Dedifferentiated amniotic fluid mesenchymal stem cell (primary cell): ENCODE results near the gene LRMDA.

Source experiments
- DNase-seq: peaks from one replicate; pipeline ENCODE4 v3.0.0-alpha.2; 2016; ENCODE audit errors: extremely low spot score

Gene LRMDA

DNA sequence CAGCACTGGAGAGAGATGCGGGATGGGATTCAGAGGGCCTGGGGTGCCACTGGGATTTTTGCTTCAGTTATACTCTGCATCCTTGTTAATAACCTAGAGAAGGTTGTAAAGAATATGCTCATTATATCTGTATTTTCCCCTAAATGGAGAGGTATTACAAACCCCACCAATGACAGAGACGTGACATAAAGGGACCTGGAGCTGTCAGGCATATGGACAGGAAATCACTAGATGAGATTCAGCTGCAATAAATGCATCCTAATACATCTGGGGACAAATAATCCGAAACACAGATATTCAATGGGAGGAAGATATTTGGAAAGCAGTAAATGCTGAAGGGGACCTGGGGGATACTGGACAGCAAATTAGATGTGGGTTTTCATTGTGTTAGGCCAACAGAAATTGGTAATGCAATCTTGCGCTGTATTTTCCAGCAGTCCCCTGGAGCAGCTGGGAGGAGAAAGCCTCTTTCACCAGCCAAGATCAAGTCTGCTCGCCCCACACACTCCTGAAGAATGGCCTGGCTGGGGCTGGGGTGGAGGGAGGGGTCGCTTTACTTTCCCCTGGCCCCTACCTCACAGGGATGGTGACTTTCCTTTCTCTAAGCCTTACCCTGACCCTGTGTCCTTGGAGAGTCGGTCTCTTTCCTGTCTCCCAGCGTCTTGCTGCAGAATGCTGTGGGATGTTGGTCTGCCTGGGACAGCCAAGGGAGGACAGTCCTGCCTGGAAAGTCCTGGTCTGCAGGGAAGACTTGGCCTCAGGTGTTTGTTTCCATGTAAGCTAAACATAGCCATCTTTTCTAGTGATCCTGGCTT is 653.8 kb downstream of the LRMDA start:
- no peak for DNase-seq

DNA sequence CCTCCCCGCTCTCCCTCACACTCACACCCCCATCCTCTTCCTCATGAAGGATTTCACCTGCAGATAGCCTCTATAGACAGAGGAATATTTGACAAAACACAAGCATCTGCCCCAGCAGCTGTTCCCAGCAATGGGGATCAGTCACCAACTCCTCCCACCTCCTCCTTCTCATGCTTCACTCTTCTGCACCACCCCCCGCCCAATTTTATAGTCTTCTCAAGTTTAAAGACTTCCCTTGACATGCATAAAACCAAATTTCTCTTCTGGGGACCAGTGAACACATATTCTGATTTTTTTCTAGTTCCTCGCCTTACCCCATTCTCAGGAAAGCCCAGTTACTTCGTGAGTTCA is 654.4 kb downstream of the LRMDA start:
- DNase-seq: no peak

DNA sequence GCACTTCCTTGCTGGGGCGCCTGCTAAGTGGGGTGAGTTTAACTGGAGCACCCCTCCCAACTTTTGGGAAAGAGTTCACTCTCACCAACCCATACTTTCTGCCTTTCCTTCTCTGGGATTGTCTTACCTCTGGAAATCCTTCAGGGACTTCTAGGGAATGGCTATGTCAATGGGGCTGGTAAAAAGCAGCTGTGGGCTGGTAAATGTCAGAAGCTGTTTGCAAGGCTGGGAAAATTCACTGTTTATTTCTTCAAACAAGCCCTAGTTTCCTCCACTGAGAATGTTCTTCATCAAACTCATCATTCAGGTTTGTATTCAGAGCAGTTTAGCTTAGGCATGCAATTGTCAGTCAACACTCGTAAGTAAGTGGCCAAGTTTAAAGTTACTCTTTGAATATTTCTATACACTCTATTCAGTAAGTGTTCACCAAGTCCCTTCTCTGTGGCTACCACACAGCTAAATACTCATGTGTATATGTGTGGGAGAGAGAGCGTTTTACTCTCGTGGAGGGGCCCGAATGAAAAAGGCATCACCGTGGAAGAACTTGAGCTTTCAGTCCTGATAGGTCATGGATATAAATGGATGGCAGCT is 654.8 kb downstream of the LRMDA start:
- no peak for DNase-seq

DNA sequence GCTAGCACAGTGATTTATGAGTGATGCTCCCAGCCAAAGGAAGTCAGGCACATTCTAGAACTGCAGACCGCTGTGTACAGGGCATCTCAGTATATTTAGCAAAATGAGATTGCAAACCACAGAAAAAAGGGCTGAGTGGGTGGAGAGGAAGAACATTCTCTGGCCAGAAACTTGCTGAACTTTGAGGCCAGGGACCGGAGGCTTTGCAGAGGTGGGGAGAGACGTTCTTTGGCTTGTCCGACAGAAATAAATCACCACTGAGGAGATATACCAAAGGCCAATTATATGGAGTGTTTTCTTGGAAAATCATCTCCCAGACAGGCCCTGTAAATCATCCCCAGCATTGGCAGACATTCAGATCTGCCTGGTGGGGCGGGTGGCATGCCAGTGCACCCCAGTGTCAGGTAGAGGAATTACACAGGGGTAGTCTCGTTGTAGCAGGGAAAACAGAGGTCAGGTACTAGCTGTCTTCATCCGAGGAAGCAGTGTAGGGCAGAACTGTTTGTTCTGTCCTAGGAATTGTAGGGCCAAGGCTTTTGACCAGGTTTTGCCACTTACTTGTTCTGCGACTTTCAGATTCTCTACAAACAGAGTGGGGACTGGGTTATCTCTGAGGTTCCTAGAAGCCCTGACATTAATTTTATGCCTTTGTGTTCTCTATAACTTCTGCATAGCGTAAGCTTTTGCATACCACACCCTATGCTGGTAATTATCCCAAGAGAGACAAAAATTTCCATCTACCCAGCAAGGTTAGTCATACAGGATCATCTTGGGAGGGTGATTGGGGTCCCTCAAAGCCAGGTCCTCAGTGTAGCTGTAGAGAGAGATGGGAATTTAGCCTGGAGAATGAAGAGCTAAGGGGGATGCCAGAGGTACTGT is 655.6 kb downstream of the LRMDA start:
- no peak for DNase-seq

DNA sequence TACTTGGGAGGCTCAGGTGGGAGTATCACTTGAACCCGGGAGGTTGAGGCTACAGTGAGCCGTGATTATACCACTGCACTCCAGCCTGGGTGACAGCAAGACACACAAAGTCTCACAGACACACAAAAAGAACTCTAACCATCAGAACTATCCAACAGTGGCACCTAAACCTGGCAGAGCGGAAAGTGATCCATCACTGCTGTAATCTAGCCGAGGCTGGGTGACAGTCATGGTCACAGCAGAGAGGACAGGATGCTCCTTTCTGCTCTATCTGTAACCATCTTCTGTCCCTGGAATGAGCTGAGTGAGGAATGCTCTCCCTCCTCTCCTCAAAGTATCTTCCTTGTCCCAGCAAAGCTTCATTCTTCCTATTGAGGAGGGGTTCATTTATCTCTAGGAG is 656.6 kb downstream of the LRMDA start:
- no peak for DNase-seq

DNA sequence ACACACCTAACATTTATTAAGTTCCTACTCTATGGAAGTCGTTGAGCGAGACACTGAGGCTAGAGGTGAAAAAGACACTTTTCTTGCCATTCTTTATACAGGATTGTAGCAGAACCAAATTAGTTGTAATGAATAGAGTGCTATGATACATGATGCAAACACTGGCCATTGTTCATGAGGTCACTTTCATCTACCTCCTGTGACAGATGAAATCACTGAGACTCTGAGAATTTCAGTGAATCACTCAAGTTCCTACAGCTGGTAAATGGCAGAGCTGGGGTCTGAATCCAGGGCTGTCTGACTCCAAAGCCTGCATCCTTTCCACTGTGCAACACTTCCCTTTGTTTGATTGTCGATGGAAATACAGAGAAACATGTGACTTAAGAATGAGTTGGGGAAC is 657.6 kb downstream of the LRMDA start:
- DNase-seq: no peak

DNA sequence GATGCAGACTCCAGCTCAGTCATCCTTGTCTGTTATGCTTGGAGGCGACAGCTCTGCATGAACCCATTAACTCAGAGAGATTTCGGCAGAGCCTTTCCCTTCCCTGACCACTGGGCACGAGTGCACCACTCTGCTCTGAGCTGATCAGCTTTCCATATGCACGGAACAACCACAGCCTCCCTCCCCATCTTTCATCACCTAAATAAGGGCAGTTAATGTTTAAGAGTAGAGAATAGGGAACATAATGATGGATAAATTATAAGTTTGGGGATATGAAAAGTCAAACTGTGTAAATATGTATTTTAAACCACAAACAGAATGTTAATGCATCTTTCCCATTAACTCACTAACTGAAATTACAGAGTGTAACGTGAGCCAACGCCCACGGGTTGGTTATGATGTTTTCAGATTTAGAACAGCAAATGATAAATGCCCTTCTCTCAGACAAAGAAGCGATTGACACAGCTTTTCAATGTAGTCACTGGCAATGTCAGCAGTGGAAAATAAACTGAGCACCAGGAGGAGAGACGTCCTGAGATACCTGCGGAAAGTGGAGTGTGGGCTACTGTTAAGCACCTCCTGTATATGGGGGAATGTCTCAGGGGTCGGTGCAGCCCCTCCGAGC is 658.2 kb downstream of the LRMDA start:
- DNase-seq: no peak

DNA sequence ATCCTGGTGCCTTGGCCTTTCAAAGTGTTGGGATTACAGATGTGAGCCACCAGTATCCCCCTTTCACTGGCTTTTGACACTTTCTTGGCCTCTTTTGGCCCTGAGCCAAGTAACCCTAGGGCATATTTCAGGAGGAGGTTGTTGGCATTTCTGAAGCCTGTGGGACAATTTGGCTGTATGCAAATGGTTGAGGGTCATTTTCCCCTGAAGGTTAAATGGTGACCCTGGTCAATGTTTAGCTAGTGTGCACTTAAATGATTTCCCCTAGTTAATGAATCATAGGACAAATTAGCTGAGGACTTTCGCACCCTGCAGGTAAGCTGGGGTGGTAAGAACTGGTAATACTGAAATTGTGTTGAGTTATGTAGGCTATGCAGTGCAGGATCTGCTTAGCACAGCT is 660.5 kb downstream of the LRMDA start:
- no peak for DNase-seq

DNA sequence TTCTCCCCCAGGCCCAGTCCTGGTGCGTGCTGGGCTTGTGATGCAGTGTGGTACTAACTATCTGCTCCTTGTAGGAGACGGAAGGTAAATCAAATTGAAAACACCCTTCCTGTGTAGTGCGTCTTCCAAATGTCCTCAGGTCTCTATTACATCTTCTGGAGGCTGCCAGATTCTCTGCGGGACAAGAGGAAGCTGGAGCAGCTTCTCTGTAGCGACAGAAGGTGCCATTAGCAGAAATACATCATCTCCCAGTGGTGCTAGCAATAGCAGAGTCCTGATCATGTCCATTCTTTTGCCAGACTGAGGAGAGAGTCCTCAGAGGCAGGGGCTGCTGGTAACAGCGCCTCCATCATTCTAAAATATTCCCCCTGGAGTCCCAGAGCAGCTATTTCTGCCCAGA is 675.2 kb downstream of the LRMDA start:
- DNase-seq: no peak

DNA sequence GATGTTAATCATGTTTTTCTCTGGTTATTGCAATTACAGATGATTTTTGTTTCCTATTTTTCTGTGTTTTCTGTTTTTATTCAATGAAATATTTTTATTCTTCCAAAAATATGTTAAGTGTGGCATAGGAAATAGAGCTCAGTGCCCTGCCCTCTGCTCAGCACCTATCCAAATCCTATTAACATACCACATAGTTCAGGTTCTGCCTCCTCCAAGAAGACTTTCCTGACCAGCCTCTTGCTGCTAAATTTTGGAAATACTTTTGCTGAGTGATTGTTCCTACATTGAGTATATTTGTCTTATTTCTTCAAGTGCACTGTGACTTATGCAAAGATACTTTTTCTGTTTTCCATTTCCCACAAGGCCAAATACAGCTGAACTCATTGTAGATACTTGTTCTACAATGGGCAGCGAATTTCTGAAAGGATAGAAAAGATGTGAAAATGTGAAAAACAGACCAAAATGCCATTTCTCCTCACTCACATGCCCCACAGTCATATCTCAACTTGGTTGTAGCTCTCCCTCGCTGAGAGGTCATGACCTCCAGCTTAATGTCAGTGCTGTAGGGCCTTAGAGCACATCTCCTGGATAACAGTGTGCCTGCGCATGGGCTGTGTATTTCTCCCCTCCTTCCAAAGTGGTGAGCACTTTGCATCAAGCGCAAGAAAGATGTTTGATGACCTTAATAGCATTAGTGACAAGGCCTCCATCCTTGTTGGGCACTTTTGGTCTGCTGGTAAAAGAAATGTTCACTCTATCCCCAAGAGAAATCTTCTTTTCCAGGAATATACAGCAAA is 677.3 kb downstream of the LRMDA start:
- no peak for DNase-seq

DNA sequence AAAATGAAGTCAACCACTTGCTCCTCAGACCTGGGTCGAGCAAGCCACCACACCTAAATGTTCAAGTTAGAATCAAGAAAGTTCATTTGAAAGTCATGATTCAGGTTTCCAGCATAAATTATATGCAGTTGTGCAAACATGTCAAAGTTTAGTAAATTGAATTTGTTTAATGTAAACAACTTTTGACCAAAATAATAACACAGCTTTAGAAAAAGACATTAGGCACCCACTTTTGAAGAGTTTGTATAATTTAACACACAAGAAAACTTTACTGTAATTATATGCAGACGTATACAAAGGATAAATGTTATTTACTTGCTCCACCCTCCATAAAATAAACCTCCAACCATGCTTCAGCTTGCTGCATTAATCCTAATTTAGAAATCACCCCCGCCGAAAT is 680.0 kb downstream of the LRMDA start:
- no peak for DNase-seq

DNA sequence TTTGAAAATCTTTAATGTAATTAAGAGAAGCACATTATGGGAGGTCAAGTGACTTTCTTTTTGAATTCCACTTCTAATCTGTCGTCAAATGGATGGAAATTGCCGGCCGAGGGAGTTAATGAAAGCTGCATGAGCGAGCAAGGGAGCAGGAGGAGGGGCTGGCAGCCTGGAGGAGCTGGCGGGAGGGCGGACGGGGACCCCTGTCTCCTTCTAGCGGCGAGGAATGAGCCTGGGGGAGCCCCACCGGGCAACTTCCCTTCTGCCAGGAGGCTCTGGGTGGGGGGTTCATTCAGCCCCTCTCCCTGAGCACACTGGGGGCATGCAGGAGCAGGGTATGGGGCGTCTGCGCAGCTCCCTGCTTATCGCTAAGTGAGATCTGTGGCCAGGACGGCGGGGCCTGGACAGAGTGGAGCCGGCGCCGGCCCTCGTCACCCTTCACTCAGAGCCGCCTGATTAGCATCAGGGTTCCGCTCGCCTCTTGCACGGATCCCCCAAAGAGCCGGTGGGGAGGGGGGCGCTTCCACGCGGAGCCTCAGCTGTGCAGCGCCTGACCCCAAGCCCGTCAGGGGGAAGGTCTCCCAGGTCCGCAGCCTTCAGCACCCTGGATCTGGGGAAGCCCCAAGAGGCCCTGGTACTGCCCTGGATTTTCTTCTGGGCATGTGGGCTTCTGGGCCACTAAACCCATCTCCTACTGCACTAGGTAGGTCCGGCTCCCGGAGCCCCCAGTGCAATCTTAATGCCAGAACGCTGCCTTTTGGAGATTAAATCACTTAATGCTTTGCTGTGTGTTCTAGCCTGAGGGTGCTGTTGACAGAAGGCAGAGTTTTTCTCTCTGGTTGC is 680.8 kb downstream of the LRMDA start:
- no peak for DNase-seq

DNA sequence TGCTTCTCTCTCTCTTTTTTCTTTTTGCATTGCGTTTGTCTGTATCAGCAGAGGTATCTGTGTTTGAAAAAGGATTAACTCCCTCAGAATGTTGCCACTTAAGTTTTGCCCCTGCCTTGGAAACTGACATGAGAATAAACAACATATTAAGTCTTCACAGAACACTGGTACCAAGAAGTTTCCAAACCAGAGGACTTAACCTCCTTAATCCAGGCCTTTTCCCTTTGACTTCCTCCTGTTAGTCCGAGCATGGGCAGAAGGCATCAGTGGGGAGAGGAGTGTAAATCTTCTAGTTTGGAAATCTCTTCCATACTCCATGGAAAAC is 681.4 kb downstream of the LRMDA start:
- no peak for DNase-seq

DNA sequence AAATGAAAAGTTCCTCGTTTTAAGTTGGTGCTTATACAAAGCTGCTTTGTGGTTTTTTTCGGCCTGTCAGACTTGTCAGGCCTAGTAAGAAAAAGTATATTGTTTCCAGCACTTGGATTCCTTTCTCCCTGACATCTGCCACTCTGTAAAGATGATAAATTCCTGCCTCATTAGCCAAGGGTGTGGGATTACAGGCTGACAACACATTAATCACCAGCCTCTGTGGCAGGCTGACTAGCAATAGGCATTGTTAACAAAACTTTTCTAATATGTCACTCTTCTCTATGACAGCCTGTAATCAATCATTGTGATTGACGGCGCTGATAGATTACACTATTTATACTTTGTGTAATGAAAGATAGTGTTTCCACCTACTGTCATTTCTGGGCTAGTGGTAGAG is 682.5 kb downstream of the LRMDA start:
- no peak for DNase-seq

DNA sequence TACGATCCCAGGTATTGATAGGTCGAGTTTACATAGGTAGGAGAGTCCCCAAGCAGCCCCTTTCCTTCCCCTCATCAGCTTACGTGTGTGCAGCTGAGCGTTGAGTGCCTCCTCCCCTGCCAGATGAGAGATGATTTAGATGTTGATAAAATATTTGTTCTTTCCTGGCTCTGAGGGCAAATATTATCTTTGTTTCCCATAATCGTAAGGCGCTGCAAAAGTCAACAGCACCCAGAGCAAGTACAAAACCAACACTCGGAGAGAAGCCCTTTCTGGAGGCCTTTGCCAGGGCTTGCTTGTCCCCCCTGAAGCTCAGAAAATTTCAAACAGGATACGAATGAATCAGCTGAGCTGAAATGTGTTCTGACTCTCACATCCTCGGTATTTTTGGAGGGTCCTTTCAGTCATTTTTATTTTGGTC is 683.2 kb downstream of the LRMDA start:
- DNase-seq: no peak

DNA sequence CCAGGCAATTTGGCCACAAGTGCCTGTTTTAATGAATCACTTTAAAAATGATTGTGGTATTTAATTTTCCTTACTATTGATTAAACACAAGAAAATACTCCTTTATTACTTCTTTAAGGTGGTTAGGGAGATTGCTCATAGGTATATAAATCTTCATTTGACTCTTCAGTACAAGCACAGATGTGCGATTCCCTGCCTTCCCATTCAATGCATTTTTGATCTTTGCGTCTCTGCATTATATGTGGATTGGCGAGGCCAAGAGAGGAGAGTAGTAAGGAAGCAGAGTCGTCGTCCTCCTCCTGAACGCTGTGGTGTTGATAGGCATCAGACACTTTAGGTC is 683.7 kb downstream of the LRMDA start:
- DNase-seq: no peak

DNA sequence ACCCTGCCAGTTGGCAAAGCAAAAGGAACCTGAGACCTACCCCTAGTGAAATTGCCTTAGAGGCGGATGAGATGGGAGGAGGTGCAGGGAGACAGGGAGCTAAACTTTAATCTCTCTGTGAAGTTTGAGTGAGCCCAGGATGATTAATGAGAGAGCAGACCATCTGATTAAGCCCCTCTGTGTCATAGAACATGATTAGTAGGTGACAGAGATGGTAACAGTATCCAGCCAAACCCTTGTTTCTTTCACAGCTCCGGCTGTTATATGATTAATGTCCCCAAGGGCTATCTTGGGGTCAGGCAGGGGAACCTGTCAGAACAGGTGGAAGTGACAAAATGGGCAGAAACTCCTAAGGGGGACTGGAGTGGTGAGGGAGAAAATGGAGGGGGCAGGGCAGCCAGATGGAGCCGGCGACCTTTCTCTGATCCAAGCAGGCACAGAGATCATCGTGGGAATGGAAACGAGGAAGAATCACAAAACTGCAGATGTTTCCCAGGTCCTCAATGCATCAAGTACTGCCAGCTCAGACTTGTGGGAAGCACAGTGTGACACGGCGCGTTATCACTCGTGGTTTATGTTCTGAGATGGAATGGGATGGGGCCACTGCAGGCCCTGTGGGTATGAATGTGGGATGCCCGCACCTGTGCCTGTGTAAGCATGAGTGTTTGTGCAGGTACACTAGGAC is 684.2 kb downstream of the LRMDA start:
- no peak for DNase-seq

DNA sequence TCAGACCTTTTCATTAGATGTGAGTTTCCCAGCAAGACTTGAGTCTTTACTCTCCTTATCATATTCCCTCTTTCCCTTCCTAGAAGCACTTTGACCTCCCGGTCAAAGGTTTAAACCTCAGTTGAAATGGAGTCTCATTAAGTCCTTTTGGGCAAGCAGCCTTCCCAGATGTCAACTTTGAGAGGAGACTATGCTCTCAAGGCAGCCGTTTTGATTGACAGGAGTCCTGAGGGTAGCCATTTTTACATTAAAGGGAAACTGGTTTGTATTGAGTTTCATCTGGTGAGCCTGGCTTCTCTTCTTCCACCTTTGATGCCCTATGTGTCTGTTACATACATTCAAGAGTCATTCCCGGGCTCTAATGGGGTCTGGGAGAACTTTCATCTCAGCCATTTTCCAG is 685.1 kb downstream of the LRMDA start:
- no peak for DNase-seq

DNA sequence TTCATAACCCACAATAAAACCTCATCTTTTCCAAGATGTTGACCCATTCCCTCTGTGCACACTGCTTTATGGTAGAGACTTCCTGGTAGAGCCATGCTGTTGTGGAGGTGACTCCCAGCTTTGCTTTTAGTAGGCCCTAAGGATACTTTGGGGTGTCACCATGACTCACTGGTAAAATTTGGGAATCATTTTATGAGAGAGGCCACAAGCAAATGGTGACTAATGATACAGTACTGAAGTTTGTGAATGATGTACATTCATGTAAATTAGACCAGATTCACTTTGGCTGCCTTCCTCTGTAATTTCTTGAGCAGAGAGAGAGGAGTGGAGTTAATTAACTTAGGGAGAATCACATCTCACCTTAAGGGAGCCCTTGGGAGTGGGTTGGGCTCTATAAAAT is 686.5 kb downstream of the LRMDA start:
- peak; percentile 21 for DNase-seq

DNA sequence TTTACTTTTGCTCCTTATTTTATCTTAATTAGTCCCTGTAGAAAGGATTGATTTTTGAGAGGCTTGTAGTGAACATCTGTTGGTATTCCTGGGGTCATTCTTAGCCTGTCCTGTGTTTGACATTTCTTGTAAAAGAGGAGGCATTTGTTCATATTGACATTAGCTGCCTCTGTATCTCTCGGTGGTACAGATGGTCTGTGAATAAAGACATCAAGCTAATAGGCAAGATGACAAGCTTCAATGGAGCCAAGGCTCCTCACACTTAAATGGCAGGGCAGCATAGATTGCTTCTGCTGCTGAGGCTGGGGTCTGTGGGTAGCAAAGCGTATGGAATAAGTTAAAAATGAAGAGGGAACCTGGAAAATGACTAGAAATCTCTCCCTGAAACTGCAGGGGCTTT is 687.6 kb downstream of the LRMDA start:
- no peak for DNase-seq
